ENCODE measurements around the gene POLD3.

DNA sequence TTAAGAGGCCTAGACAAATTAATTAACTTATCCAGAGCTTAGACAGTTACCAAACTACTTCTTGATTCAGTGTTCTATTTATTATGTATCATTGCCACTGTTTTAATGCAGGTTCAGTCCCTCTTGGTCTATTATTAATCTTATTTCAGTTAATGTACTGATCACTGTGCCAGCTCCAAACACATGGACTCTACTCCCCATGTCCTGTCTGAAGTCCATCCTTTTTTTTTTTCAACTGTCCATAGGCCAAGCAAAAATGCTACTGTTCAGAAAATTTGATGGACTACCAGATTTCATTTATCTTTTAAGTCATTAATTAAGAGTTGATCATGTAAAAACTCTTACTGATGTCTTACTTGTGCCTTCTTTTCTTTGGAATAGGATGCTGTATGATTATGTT is 11.9 kb downstream of the POLD3 start:
- no peak for TF ChIP-seq EZH2 (IDR thresholded peaks at IDR 0.05; ENCODE audit: borderline replicate concordance, insufficient read depth, low read depth, low read length, poor library complexity, severe bottlenecking)
- TF ChIP-seq, protein P1, sequence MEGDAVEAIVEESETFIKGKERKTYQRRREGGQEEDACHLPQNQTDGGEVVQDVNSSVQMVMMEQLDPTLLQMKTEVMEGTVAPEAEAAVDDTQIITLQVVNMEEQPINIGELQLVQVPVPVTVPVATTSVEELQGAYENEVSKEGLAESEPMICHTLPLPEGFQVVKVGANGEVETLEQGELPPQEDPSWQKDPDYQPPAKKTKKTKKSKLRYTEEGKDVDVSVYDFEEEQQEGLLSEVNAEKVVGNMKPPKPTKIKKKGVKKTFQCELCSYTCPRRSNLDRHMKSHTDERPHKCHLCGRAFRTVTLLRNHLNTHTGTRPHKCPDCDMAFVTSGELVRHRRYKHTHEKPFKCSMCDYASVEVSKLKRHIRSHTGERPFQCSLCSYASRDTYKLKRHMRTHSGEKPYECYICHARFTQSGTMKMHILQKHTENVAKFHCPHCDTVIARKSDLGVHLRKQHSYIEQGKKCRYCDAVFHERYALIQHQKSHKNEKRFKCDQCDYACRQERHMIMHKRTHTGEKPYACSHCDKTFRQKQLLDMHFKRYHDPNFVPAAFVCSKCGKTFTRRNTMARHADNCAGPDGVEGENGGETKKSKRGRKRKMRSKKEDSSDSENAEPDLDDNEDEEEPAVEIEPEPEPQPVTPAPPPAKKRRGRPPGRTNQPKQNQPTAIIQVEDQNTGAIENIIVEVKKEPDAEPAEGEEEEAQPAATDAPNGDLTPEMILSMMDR (IDR thresholded peaks at IDR 0.05) = no peak

Measured in B cell (primary cell).